GM12801 (cell line): ENCODE results near the gene DDAH1.

ENCODE experiments used
- CTCF ChIP-seq: IDR thresholded peaks from one replicate; pipeline ENCODE4 v1.5.1; 2011; ENCODE audit warnings: control low read depth; ENCODE audit not compliant: insufficient read length; ENCODE audit errors: extremely low read depth

DDAH1 gene

DNA sequence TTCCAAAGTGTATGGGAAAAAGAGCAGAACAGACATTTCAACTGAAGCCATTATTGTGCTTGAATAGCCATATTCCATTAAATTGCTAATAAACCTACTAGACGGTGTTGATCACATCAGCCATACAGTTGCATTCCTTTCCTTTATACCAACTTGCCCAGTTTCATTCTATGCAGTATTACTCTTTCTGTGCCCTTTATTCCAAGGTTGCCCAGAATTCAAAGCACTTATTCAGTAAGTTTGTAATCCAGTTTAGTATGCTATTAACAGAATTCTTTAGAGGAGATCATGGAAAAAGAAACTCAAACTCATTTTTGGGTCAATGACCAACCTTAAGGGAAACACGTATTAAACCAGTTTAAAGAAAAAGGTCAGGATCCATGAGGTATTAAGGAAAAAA lies 89.5 kb downstream of the DDAH1 start:
- no peak for TF ChIP-seq CTCF

DNA sequence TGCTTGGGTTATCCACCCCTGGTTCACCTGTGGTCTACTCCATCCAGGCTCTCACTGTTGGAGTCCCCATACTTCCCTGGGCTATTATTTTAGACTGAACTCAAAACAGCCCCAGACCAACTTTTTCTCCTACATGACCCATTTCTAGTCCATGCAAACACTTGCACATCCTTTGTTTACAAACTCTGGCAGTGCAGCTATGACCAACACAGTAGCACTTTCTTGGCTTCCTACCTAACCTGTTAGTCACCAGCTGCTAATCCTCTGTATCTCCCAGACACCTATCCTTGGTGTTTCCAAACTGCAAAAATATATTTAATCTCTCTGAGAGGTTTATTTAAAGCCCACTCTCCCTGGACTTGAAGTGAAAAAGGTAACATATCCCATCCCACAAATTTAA lies 90.8 kb downstream of the DDAH1 start:
- TF ChIP-seq CTCF, result no peak

DNA sequence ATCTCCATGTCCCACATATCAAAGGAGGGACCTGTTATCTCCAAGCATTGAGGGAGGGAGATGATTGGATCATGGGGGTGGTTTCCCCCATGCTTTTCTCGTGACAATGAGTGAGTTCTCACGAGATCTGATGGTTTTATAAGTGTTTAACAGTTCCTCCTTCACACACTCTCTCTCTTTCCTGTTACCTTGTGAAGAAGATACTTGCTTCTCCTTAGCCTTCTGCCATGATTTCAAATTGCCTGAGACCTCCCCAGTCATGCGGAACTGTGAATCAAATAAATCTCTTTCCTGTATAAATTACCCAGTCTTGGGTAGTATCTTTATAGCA lies 91.6 kb downstream of the DDAH1 start:
- no peak for TF ChIP-seq CTCF

GRCh38 chr1:85372683-85373377 lies 92.1 kb downstream of the DDAH1 start:
- TF ChIP-seq CTCF, result no peak

- TF ChIP-seq CTCF, result no peak
Observed at GRCh38 chr1:85371021-85371420, 93.9 kb downstream of the DDAH1 start.

DNA sequence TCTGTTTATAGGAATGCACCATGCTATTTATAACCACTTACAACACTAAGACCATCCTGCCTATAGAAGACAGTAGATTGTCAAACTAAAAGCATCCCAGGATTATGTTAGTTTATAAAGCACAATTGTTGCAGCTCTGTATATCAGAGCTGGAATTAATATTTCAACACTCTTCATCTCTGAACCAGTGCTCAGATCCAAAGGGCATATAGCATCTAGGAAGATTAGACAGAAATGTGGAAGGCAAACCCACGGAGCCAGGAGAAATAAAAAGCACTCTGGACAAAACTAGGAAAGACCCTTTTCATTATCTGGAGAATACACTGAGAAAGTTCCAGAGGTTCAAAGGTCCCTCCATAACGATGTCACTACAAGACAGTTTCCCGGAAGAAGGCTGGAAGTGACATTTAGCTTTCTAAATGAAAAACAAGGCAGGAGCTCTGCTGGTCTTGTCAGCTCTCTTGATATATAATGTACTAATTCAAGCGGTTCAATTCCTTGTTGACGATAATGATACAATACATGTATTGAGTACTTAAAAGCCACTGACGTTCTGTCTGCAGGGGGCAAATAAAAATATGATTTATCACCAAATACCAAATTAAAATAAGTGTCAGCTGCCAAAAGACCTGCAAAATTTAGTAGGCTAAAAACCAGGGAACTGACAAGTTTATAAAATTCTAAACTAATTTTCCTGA lies 96.7 kb downstream of the DDAH1 start:
- no peak for TF ChIP-seq CTCF

GRCh38 chr1:85366391-85367170 lies 98.4 kb downstream of the DDAH1 start:
- TF ChIP-seq CTCF, result no peak
